GM19468 (cell line): ENCODE measurements around the gene SF3A2.
"Not testable (repeated sequence)": the region's sequence is repeated elsewhere in the genome, so short reads cannot be mapped to it uniquely, and the experiment has no call there.

Experiments
- ATAC-seq: cut with Tn5 transposase; IDR thresholded peaks from one replicate; pipeline ENCODE4 v1.9.1; 2021; ENCODE audit warnings: mild to moderate bottlenecking, moderate library complexity, moderate number of reproducible peaks; ENCODE audit not compliant: unreplicated experiment; ENCODE audit errors: extremely low read depth

The SF3A2 gene

DNA sequence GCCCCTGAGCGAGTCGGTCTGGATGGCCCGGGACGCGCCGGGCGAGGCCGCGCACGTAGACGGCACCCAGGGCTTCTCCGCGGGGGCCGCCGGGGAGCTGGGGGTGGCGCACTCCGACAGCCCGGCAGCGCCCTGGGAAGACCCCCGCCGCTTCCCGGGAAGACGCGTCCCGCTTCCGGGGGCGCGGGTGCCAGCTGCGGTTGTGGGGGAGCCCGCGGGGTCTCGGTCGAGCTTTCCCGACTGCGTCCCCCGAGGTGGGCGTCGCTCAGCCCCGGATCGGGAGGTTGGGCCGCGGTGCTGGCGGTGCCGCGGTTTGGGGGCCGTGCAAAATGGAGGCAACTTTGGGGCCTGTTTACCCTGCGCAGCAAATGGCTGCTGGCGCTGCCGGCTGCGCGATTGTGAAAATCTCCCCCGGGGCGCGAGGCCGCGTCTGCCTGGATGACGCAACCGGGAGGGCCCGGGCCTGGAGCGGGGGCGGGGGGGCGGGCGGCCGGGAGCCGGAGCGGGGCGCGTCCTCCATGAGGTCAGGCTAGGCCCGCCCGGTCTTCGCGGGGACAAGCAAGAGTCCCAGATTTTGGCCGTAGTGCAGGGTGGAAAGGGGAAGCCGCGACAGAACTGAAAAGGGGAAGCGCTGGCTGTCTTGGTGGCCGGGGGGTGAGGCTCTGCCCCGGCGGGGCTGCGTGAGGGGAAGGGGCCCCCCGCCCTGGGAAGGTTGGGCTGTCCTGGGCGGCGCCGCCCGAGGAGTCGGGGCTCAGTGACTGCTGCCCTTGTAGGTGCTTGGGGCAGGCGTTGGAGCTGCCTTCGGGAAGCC lies 34.0 kb downstream of the SF3A2 start:
- no peak for ATAC-seq

DNA sequence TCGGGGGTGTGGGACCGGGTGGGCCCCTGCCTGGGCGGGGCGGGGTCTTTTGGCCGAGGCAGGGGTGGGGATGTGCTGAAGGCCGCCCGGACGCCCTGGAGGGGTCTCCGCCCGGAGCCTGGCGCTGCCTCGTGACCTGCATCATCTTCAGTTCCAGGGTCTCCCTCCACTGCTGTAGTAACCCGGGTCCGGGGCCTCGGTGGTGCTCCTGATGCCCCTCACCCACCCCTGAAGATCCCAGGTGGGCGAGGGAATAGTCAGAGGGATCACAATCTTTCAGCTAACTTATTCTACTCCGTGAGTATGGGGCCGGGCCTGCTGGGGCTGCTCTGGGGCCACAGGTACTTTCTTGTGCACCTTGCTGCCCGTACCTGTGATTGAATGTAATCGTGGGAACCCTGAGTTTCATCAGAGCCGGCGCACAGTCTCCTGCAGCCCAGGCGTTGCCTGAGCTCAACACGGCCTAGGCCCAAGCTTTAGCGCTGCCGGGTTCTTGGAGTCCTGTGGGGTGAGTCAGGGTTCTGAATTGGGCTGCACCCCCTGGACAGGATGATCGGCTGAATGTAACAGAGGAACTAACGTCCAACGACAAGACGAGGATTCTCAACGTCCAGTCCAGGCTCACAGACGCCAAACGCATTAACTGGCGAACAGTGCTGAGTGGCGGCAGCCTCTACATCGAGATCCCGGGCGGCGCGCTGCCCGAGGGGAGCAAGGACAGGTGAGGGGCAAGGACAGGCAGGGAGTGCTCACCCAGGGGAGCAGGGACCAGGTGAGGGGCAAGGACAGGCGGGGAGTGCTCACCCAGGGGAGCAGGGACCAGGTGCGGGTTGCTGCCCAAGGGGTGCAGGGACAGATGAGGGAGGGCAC lies 34.8 kb downstream of the SF3A2 start:
- ATAC-seq: no peak

DNA sequence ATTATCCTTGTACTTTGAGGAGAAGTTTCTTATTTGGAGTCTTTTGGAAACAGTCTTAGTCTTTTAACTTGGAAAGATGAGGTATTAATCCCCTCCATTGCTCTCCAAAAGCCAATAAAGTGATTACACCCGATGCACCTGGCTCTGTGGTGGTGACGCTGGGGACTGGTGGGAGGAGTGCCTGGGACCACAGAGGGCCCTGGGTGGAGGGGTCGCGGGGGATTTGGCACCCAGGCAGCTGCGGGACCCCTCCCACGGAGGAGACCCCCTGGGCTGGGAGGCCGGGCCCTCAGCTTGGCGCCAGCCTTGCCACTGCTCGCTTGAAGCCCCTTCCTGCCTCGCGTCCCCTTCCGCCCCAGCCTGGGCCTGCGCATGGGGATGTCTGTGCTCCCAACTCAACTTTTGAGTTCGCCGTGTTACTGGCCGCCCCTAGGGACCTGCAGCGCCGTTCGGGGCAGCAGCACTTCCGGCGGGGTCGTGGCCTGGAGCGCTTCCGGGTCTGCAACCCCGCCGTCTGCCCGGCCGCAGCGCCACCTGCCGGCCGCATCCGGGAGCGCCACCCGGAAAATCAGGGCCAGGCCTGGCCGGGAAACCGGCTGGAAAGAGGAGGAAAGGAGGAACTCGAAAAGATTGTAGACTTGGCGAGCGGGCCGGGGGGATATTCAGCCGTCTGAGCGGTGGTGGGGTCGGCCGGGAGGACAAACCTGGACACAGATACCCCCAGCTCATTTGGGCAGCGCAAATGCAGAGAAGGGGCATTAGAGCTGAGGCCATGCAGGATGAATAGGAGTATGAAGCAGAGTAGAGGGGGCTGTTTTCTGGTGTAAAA lies 36.9 kb downstream of the SF3A2 start:
- no peak for ATAC-seq

DNA sequence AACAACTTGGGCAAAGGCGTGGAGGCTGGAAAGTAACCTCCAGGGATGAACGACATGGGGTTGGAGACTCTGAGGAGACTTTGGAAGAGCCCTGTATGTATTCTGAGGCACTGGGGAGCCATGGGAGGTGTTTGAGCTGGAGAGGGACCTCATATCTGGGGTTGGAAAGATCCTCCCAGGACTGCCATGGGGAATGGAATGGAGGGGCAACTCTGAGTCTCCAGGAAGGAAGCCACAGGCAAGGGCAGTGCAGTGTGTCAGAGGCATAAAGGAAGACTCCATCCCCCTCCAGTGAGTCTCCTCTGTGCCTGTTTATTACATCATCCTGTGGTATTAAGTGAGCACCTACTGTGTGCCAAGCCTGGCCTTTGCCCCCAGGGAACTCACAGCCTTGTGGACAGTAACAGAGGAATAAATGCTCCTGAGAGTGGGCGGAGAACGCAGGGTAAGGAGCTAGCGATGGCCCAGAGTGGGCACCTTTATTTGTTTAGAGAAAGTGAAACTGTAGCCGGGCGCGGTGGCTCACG lies 37.6 kb downstream of the SF3A2 start:
- ATAC-seq: no peak

DNA sequence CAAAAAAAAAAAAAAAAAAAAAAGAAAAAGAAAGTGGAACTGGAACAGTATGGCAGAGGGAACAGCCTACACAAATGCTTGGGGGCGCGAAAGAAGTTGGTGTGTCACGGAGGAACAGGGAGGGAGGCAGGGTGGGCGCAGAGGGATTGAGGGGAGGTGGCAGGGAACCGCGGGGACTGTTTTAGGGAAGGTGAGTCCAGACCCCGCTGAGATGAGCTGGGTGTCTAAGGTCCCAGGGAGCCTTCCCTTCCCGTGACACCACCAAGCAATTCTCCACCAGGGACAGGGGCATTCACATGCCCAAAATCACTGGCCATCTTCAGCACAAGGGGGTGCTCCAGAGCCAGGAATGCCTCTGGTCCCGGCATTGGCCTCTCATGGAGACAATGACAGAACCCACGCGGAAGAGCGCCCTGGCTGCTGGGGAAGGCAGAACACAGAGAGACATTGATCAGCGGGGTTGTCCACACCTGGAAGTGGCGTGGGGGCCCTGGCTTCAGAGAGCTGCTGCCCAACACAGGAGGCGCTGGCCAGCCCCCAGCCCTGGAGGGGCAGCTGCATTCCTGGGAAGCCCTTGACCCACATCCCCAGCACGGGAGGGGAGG lies 38.4 kb downstream of the SF3A2 start:
- no peak for ATAC-seq

DNA sequence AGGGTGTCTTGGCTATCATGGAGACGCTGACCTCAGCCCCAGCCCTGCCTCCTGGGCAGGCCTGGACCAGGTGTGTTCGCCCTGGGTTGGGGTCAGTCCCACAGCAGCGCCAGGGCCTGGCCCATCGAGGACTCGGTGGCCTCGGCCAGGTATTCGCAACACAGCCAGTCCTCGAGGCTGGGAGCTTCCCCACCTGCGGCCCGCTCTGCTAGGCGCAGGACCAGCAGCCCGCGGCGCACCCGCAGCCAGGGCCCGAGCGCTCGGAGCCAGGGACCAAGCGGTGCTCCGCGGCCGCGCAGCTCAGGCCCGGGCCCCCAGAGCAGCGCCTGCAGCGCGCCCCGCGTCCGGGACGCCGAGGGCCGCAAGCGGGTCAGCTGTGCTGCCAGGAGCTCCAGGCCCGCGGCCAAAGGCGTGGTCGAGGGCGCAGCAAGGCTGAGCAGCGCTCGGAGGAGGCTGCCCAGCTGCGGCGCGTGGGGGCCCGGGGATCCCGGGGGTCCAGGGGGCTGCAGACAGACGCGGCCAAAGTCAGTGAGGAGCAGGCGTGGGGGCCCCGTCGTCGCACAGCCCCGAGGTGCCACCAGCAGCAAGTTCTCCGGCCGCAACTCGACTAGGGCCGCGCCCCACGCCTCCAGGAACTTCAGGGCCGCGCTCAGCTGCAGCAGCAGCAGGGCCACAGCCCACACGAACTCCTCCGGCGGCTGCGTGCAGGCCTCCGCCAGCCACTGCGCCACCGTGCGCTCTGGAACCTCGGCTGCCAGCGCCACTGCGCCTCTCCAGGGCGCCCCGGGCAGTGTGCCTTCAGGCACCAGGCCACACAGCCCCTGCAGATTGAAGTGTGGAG lies 39.2 kb downstream of the SF3A2 start:
- no peak for ATAC-seq

DNA sequence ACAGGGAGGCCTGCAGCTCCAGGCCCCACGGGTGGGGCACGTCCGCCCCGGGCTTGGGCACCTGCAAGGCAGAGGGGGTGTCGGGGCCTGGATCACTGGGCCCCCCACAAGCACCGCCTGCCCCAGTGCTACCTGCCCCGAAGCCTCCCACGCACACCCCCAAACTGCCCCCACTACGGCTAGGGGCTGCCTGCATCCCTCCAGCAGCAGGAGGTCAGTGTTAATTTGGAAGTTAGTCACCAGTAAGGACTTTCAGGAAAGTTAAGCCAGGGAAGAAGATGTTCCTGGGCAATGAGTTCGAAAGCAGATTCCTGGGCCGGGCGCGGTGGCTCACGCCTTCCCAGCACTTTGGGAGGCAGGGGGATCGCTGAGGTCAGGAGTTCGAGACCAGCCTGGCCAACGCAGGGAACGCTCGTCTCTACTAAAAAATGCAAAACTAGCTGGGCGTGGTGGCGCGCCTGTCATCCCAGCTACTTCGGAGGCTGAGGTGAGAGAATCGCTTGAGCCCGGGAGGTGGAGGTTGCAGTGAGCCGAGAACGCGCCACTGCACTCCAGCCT lies 39.9 kb downstream of the SF3A2 start:
- no peak for ATAC-seq

DNA sequence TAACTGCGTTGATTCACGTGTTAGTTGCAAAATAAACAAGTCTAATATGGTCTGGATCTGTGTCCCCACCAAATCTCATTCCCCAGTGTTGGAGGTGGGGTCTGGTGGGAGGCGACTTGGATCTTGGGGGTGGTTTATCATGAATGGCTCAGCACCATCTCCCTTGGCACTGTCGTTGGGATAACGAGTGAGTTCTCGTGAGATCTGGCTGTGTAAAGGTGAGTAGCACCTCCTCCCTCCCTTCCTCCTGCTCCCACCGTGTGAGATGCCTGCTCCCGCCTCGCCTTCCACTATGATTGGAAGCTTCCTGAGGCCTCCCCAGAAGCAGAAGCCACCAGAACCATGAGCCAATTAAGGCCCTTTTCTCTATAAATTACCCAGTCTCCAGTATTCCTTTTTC lies 40.5 kb downstream of the SF3A2 start:
- no peak for ATAC-seq

DNA sequence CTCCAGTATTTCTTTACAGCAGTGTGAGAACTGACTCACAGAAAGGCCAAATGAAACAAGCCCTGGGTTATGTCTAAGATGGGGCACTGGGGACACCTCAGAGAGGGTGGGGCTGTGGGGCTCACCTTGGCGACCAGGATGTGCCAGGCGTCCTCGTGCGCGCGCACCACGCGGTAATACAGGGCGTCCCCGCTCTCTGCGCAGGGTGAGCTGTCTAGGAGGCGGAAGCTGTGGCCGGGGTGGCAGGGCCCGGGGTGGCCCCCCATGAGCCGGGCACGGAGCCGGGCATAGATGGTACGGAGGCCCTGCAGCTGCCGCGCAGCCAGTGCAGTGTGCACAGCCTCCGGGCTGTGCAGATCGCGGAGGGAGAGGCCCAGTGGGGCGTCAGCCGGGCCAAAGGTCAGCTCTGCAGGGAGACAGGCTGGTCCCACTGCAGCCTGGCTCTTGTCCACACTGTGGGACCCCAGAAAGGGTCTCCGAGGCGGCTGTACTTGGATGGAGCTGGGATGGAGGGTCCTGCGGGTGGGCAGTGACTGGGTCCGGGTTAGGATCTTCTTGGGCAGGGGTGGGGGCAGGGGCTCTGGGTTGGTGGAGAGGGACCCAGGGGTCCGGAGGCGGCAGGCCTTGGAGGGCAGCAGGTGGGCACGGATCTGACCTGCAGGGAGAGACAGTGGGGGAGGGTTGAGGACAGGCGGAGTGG lies 42.0 kb downstream of the SF3A2 start:
- ATAC-seq: no peak

DNA sequence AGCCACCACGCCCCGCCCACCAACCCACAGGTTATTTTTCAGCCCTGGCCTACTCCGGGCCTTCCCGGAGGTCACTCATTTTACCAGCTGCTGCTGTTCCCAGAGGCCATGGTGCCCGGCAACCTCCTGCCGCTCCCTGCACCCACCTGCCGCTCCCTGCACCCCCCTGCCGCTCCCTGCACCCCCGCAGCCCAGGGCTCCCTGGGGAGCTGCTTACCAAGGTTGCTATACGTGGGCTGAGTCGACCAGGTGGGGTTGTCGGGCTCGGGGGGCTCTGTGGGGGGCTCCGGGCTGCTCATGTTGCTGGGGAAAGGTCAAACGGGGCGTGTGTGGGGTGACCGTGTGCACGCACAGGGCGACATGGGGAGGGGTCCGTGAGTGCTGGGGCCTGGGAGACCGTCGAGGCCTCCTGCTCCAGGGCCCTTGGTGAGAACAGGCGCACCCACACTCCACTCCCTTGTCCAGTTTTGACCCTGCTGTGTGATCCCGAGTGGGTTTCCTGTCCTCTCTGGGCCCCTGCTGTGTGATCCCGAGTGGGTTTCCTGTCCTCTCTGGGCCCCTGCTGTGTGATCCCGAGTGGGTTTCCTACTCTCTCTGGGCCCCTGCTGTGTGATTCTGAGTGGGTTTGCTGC lies 44.1 kb downstream of the SF3A2 start:
- no peak for ATAC-seq

DNA sequence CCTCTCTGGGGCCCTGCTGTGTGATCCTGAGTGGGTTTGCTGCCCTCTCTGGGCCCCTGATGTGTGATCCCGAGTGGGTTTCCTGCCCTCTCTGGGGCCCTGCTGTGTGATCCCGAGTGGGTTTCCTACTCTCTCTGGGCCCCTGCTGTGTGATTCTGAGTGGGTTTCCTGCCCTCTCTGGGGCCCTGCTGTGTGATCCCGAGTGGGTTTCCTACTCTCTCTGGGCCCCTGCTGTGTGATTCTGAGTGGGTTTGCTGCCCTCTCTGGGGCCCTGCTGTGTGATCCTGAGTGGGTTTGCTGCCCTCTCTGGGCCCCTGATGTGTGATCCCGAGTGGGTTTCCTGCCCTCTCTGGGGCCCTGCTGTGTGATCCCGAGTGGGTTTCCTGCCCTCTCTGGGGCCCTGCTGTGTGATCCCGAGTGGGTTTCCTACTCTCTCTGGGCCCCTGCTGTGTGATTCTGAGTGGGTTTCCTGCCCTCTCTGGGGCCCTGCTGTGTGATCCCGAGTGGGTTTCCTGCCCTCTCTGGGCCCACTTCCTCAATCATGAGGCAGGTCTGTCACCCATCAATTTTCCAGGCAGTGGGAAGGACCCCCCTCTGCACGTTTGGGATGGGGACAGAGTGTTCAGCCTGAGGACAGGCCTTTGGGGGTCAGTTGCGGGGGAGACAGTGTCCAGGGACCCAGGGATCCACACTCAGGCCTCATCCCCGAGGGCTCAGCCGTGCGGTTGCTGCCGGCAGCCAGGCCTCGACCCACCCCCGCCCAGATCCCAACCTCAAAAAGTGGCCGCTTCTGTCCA lies 44.8 kb downstream of the SF3A2 start:
- ATAC-seq: not testable (repeated sequence)

DNA sequence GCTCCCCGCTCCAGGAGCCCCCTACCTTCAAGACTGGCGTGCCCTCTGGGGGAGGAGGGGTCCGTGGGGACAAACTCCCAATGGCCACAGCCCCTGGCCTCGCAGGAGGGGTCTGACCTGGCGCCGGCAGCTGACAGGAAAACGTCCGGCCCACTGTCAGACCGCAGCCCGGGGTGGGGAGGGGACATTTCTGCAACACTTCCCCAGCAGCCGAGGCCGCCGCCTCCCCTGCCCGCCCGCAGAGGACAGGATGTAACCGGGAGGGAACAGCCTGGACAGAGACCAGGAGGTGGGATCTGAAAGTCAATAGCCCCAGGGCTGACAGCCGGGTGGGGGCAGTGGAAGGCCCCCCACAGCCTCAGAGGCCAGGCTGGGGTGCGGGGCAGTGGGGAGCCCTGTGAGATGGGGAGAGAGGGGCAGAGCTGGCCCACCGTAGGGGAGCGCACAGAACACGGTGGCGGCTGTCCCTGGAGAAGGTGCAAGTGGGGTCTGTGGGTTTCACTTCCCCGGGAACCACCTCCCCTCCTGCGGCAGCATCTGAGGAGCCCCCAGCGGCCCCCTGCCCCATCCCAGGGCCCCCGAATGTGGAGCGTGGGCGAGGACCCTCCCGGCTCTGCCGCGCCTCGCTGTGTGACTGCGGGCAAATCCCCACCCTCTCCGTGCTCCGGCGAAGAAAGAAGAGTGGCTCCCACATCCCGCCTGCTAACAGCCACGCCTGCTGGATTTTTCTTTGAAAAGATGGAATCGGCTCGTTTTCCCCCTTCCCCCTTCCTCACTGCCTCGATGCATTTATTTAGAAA lies 45.6 kb downstream of the SF3A2 start, which contains the start of gene PEAK3:
Gene PEAK3 (minus strand): TSS at position 114 of the 800 bp plus-strand sequence. CDS start 1,244 bp downstream, outside the sequence.
- ATAC-seq: no peak

DNA sequence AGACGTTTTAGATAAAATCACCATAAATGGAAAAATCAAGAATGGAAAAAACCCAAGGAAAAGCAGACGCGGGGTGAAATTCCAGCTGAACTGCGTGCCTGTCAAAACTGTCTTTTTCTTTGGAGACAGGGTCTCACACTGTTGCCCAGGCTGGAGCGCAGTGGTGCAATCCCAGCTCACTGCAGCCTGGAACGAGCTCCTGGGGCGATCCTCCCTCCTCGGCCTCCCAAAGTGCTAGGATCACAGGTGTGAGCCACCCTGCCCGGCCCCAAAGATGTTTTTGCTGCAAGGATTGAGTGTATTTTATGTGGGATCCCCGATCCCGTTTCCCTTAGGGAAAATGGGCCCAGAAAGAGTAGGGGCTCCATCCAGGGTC lies 46.2 kb downstream of the SF3A2 start:
- ATAC-seq: no peak

DNA sequence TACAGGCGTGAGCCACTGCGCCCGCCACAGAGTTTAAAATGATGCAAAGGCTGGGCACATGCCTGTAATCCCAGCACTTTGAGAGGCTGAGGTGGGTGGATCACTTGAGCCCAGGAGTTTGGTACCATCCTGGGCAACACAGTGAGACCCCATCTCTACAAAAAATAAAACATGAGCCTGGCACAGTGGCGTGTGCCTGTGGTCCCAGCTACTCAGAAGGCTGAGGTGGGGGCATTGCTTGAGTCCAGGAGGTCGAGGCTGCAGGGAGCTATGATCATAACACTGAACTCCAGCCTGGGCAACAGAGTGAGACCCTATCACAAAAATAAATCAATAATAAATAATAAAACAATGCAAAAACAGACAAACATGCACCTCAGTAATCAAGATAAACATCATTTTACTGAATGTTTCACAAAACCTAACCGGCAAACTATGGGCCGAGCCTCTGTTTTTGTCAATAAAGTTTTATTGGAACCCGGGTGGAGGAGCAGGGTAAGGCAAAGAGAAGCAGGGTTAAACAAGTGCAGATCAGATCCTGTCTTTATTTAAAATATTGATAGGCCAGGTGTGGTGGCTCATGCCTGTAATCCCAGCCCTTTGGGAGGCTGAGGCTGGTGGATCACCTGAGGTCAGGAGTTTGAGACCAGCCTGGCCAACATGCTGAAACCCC lies 47.3 kb downstream of the SF3A2 start:
- ATAC-seq: no peak

DNA sequence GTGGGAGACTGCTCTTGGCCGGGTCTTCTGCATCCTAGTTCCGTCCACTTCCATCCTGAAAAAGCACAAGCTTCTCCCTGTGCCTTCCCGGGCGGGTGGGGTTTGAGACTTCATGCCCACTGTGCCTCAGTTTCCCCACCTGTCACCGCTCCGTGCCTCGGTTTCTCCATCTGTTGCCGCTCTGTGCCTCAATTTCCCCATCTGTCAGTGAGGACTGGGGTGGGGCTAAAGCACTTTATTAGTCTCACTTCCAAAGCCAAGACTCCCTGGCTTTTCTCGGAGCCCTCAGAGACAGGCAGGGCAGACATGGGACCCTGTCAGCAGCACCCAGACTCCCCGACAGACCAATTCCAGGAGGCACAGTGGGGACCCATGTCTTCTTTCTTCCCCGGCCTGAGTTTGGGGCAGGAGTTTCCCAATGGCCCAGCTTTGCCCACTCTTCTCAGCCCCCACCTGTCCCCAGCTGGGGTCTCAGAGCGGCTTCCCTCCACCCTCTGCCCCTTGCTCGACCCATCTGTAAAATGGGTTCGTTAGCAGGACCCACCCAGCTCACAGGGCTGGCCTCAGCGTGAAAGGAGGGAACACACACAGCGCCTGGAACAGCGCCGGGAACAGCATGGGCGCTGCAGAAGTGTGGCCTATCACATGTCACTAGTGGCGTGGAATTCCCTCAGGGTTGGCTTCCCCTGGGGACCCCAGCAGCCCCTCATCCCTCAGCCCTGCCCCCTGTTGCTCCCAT lies 49.9 kb downstream of the SF3A2 start:
- no peak for ATAC-seq
